Limb (tissue), 2 donors: ENCODE measurements around the gene ASB2.
A peak's percentile ranks its signal among the peaks of the same experiment; 100 is the strongest.

Experiments used
- DNase-seq, 2 donors: peaks; one replicate each; pipeline ENCODE4 v3.0.0-alpha.2; 2016; ENCODE audit errors: extremely low spot score in 2 of 2

ASB2 gene

GRCh38 chr14:94001016-94001415 is 24.6 kb upstream of the ASB2 start:
- DNase-seq = peak in 1 of 2 donors; percentile 42

DNA sequence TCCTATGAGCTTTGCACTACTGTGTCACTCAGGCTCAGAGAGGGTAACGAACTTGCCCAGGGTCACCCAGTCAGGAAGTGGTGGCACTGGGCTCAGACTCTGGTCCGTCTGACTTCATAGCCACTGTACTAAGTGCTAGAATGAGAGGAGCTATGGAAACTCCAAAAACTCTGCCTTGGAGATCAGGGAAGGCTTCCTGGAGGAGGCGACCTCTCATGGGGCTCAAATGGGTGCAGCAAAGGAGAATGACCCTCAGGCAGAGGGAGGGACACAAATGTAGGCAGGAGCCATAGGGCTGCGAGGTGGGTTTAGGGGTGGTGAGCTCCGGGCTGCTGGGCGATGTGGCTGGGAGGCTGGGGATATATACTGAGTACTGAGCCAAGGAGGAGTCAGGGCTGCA is 23.9 kb upstream of the ASB2 start:
- no peak for DNase-seq

- no peak for DNase-seq
Measured at GRCh38 chr14:93999573-93999972, 23.2 kb upstream of the ASB2 start.

DNA sequence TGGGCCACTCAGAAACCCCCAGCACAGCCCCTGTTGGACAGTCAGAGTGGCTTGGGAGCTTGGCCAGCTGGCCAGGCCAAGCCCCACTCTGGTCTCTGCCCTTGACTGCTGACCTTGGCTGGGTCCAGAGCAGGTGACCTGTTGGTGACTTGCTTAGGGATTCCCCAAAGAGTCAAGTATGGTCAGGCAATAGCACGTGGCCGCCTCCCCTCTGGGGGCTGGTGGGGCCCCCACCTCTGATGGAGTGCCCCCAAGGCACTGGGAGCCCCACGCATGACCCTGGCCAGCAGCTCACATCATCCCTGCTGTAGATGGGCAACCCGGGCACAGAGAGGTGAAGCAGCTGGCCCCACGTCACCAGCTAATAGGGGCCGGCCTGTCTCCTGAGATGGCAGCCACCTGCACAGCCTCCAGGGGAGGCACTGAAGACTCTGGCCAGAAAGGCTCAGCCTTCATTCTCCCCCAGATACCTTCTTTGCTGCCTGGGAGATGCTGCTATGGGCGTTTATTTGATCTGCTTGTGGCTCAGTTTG is 22.6 kb upstream of the ASB2 start:
- no peak for DNase-seq

DNA sequence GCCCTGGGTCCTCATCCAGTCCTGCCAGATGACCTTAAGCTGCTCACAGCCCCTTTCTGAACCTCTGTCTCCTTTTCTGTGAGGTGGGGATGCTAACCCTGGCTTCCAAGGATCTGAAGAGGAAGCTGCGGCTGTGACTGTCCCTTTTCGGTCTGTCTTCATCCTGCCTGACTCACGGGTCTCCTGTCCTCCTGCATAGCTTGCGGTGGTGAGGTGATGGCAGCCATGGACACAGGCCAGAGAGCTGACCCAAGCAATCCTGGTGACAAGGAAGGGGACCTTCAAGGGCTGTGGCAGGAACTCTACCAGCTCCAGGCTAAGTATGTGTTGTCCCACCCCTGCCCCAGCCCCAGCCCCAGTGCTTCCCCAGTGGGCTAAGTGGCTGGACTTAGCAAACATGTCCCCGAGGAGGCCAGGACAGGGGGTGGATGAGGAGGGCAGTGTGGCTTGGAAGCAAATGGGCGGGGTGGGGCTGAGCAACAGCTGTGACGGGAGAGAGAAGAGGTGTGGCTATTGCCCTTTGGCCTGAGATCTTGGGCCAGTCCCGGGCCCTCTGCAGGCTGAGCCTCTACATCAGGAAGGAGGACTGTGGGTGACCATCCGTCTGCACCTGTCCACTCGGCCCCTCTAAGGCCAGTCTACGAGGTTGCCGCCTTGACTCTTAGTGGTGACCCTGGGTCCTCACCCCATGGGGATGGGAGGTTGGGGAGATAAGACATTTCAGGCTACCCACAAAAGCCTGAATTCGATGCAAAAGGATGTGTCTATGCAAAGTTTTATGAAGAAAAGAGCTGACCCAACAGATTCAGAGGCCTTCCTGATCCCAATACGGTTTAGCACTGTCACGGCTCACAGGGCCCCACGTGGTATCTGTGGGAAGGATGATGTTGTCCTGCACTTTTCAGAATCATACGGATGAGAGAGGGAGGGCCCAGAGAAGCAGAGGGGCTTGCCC is 21.8 kb upstream of the ASB2 start:
- DNase-seq = no peak

DNA sequence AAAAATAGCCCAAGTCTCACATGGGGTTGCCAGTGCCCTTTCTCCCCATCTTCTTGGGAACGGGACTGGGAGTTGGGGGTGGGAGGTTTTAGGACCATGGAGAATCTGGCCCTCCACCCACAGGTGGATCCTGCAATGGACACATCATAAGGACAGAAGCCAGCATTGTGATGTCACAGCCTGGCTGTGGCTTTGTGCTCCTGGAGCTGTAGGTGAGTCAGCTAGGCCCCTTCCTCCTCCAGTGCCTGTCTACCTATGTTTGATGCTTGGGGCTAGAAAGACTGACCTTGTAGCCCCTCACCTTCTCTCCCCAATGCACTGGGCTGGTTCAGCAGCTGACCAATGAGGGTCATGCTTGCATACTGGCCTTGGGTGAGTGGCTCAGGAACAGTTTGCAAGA is 20.7 kb upstream of the ASB2 start, which contains the start of gene CCDC197:
Gene CCDC197, plus strand, starts transcription at position 220 of the 400 bp plus-strand sequence. CDS start 831 bp downstream, outside the sequence.
- DNase-seq = no peak

DNA sequence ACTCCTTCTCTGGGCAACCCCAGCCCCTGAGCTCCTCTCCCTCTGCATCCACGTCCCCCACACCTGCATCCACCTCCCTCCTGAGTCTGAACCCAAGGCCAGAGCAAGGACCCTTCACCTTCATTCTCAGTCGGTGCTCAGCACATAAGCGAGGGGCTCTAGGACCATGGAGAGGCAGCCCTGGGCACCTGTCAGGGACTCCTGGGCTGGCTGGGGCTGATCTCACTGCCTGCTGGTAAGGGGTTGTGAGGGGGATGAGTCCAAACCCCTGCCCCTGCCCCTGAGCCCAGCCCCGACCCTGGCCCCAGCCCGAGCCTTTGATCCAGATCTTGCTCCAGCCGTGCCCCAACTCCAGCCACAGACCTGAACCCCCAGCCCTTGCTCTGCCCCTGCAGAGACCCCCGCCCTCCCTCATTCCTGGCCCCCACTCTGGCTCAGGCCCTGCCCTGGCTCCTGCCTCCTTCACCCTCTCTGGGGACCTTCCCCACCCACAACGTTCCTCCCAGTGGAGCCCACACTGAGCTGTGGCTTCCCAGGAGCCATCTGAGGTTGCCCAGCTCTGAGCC is 19.8 kb upstream of the ASB2 start:
- no peak for DNase-seq

- DNase-seq = no peak
Measured at GRCh38 chr14:93994919-93995682, 18.7 kb upstream of the ASB2 start.

GRCh38 chr14:93993382-93993781 is 17.0 kb upstream of the ASB2 start:
- no peak for DNase-seq

GRCh38 chr14:93991649-93992048 is 15.3 kb upstream of the ASB2 start:
- no peak for DNase-seq

DNA sequence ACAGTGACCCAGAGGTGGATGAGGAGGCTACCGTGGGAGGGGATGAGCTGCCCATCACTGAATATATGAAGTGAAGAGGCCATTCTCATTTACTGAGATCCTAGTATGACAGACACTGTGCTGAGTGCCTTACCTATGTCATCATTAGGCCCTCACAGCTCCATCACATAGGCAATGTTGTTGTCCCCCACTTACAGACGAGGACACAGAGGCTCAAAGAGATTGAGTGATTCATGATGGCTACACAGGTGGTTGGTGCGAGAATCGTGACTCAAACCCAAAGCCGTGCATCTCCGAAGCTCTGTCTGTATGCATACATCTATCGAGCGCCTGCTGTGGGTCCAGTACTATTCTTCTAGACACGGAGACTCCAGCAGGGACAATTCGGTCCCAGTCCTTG is 14.8 kb upstream of the ASB2 start:
- DNase-seq = no peak

- DNase-seq = no peak
Measured at GRCh38 chr14:93989939-93990338, 13.6 kb upstream of the ASB2 start.

- DNase-seq = no peak
Measured at GRCh38 chr14:93987815-93988476, 11.6 kb upstream of the ASB2 start.

- DNase-seq = no peak
Measured at GRCh38 chr14:93987376-93987775, 11.0 kb upstream of the ASB2 start.

- DNase-seq = no peak
Measured at GRCh38 chr14:93986955-93987354, 10.6 kb upstream of the ASB2 start.

DNA sequence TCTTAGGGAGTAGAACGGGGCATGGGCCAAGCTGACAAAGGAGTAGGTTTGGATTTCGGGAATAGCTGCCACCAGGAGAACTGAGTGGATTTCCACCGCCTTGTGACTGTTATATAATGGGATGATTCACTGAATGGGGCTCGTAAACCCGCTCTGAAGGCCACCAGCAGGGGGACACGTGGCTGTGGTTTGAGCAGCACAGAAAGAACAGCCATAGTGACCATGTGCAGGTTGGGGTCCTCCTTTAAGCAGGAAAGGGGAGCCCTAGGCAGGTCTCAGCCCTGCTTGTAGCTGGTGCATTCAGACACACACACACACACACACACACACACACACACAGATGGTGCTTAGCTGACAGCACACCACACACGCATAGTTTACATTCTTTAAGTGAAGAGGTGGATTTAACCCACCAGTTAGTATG is 8.6 kb upstream of the ASB2 start:
- DNase-seq = peak in 1 of 2 donors; percentile 66

GRCh38 chr14:93984070-93984469 is 7.7 kb upstream of the ASB2 start:
- no peak for DNase-seq

DNA sequence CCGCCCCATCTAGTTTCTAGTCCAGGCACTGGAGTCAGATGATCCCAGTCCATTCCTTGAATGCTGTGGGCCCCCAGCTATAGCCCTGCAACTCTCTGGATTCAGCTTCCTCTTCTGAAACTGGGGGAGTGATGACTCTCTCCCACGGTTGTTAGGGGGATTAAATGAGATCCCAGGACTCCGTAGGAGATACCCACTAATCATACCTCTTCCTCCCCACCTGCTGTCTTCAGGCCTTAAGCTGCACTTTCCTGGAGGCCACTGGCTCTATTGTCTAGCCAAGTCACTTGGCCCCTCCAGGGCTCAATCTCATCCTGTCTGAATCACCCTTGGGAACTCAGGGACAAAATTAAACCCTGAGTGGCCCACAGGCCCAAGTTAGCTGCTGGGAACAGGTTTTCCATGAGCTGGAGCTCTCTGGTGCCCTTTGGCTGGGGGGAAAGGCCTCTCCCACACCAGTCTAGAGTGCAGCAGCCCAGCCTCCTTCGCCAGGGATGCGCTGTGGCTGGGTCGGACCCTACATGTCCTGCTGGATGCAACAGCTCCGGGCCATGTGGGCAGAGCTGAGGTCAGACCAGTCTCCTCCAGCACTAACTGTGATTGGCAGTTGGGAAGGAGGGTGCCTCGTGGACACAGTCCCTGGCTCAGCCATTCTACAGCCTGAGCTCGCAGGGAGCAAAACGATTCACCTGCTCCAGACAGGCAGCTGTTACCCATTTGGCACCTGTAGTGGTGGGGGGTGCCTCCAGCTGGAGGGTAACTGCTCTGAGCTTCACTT is 6.0 kb upstream of the ASB2 start:
- DNase-seq = no peak

- no peak for DNase-seq
Measured at GRCh38 chr14:93981316-93982229, 5.2 kb upstream of the ASB2 start.
